SK-N-MC (cell line): ENCODE measurements around the gene CROCC2.

Experiments used
- EZH2 ChIP-seq: fragments of 200-600 bp; sonication (generic); IDR thresholded peaks from one replicate; pipeline ENCODE4 v1.6.1; 2017; ENCODE audit warnings: antibody characterized with exemption
- FOXP2 ChIP-seq: optimal IDR thresholded peaks from 2 replicates; pipeline ENCODE3; 2011; ENCODE audit warnings: mild to moderate bottlenecking, moderate library complexity; ENCODE audit not compliant: insufficient read depth; ENCODE audit errors: extremely low read length, control extremely low read depth
- POLR2AphosphoS5 ChIP-seq: IDR thresholded peaks from 2 replicates; pipeline ENCODE4 v1.6.1; 2012; ENCODE audit warnings: mild to moderate bottlenecking, low read depth, low read length, borderline replicate concordance

DNA sequence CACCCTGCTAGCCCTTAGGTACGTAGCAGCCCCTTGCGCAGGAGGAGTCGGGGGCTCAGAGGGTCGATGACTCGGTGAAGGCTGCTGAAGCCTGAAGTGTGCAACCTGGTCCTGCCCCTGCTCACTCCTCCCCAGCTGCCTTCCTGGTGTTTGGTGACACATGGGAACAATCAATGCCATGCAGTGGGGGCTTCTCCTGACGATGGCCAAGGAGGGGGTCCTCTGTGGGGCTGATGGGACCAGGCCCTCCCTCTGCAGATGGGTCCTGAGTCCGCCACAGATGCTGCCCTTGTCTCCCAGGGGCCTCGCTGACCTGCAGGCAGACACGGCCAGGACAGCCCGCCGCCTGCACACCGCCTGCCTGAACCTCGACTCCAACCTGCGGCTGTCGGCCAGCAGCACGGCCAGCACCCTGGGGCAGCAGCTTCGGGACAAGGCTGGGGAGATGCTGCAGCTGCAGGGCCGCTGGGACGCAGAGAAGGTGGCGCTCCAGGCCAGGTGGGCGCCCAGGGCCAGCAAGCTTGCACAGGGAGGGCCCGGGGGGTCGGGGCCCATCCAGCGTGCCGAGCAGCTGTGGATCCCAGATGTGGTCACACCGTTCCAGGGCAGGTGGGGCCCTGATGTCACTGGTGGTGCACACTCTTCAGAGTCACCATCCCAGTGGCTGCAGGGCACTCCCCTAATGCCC is 24.6 kb downstream of the CROCC2 start:
- no peak for TF ChIP-seq POLR2AphosphoS5
- no peak for TF ChIP-seq EZH2
- TF ChIP-seq FOXP2, result no peak
